ENCODE measurements around the gene GNB2.

- peak; percentile 38 for TF ChIP-seq CTCF (IDR thresholded peaks at IDR 0.05; ENCODE audit: low read depth, low read length)
- no peak for TF ChIP-seq EZH2phosphoT487 (IDR thresholded peaks at IDR 0.05; ENCODE audit: low read depth)
These were observed 40.4 kb upstream of the GNB2 start for GRCh38 chr7:100632951-100633717.

Measured in OCI-LY3 (cell line).